ENCODE data around the gene FSD1L.

Gene FSD1L

DNA sequence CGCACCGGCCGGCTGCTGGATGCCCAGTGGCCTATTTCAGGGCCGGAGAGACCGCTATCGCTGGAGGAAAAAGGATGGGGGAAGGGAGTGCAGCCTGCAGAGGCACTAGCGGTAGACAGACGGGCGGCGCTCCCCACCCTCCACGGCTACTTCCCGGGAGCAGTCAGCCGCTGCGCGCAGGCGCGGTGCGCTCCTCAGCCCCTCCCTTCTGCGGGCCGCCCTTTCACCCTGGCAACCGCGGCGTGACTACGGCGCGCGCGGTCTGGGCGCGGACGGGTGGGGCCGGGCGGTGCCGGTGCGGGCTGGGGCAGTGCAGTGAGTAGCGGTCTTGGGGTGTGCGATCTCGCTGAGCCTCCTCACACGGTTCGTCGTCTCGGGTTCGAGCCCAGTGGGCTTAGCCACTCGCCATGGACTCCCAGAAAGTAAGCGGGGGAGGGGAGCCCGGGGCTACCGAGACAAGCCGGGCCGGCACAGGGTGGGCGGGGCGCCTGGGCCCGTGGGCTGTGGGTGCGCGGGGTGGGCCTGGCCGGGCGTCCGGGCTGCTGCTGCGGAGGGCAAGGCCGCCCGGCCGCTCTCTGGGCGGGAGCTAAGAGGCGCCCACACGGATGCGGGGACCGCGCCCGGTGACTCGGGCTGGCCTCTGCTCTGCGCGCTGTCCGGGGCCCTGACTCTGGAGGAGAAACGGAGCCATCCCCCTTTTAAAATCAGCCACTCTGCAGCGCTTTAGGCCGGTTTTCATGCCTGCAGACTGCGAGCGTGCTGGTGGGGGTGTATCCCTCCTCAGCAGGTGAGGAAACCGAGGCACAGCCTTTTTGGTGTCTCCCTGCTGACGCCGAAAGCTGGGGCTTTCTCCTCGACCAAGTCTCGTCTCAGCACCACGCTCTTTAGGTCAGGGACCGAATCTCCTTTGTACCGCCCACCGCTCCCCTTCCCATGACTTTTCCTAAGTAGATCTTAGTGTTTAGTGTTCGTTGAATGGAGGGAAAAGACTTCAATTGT lies at the start of gene FSD1L:
Gene FSD1L, plus strand, starts transcription at position 221 of the 999 bp plus-strand sequence. Its CDS starts 187 bp downstream, at position 408.
- DNase-seq (ENCODE audit: low read depth): peak; percentile 91

GRCh38 chr9:105399117-105399516 lies 48.7 kb upstream of the FSD1L start:
- DNase-seq (ENCODE audit: low read depth): no peak

GRCh38 chr9:105401651-105402050 lies 46.2 kb upstream of the FSD1L start:
- peak; percentile 17 for DNase-seq (ENCODE audit: low read depth)

DNA sequence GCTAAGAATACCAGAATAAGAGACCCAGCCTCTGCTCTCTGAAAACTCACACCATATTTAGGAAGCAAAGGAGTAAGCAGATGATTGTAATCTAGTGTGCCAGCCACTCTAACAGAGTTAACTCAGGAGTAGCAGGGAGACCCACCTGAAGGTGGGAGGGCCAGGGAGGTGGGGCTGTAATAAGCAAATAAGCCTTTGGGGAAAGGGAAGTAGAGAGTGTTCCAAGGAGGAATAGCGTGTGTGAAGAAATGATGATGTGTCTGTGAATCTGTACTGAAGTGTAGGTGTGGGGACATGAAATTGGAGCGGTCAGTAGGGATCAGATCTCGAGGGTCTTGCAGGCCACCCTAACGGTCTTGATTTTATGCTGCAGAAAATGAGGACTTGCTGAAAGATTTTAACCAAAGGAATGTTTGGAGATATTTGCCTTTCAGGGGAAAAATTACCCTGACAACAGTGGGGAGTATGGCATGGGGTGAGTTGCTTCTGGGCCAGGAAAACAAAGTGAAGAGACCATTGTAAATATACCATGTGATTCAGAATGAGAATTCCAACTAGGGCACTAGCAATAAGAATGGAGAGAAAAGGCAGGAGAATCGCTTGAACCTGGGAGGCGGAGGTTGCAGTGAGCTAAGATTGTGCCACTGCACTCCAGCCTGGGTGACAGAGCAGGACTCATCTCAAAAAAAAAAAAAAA lies 44.1 kb upstream of the FSD1L start:
- DNase-seq (ENCODE audit: low read depth): no peak

DNA sequence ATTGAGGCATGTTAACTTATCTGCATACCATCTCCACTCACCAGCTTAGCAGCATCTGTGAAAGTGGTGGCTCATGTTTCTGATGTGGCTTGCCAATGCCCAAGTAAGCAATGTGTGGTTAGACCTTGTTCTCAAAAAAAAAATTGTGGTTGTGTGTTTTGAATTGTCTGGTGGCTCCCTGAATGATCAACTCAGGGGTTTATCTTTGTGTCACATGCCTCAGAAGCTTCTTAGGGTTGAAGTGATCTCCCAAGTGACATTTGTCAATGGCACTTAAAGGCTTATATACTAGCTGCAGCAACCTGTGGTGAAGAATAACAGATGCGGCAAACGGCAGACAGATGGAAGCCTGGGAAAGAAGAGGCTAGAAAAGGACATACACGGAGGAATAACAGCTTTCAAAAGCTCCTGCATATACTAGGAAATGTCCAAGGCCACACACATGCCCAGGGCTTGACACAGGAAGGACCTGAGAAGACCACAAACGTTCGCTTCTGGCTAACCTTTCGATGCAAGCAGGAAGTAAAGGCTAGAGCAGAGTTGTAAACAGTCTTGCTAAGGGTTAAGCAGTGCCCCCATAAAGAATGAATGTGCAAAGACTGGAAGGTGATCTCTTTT lies 42.2 kb upstream of the FSD1L start:
- DNase-seq (ENCODE audit: low read depth): no peak

- no peak for DNase-seq (ENCODE audit: low read depth)
These were observed 41.5 kb upstream of the FSD1L start for GRCh38 chr9:105406369-105406768.

GRCh38 chr9:105413525-105413924 lies 34.3 kb upstream of the FSD1L start:
- DNase-seq (ENCODE audit: low read depth): peak; percentile 38

- DNase-seq (ENCODE audit: low read depth): peak; percentile 22
These were observed 32.7 kb upstream of the FSD1L start for GRCh38 chr9:105414947-105415661.

GRCh38 chr9:105415662-105415980 lies 32.2 kb upstream of the FSD1L start:
- DNase-seq (ENCODE audit: low read depth): no peak

DNA sequence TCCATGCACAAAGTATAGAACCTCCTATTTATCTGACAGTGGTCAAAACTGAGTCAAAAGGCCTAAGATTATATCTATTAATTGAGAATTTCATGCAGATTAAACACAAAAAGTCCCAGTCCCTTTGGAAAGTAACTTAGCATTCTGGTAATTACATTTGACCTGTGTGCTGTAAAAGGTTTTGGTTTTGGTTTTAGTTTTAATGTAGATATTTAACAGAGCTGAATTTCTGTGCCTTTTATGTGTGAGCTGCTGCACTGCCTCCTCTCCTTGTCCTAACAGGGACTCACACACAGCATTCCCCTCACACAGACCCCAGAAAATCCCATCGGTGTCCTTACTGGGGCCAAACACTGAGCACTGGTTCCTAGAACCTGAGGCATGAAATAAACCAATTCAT lies 31.0 kb upstream of the FSD1L start:
- DNase-seq (ENCODE audit: low read depth): no peak

DNA sequence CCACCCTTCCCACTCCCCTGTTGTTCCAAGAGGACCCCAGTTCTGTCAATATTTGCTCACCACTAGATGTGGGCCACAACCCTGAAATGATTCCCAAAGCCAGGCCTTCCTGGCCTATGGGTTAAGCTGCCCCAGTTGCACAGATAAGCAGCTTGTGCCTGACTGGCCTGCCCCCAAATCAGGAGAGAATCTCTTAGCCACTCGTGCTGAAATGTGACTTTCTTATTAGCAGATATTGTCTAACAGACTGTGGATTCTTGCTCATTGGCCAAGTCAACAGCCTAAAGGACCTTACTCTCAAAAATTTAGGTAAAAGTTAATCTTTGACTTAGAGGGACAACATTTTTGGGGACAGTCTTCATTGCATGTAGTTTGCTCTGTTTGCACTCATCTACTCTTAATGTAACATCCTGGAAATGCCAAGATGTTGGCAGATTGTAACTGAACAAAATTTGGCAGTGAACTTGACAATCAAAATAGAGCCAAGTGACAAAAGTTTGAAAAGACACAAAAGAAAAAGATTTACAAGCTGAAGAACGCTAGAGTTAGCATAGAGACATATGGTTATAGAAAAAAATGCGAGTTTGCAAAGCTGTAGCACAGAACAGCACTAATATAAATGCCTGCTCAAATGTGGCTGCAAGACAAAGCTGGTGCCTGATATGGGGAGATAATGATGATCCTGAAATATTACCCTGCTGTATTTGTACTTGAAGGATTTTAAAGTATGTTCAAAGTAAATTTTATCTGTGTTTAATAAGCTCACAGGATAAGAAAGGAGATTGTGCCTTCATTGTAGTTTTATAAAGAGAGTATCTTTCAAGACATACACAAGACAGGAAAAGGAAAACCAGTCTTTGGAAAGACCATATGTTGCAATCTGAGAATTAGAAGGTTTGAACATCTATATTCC lies 29.0 kb upstream of the FSD1L start:
- no peak for DNase-seq (ENCODE audit: low read depth)

- no peak for DNase-seq (ENCODE audit: low read depth)
These were observed 27.8 kb upstream of the FSD1L start for GRCh38 chr9:105419816-105420597.

- DNase-seq (ENCODE audit: low read depth): no peak
These were observed 26.7 kb upstream of the FSD1L start for GRCh38 chr9:105421154-105421553.

- no peak for DNase-seq (ENCODE audit: low read depth)
These were observed 26.0 kb upstream of the FSD1L start for GRCh38 chr9:105421864-105422263.

- DNase-seq (ENCODE audit: low read depth): no peak
These were observed 21.9 kb upstream of the FSD1L start for GRCh38 chr9:105425816-105426433.

DNA sequence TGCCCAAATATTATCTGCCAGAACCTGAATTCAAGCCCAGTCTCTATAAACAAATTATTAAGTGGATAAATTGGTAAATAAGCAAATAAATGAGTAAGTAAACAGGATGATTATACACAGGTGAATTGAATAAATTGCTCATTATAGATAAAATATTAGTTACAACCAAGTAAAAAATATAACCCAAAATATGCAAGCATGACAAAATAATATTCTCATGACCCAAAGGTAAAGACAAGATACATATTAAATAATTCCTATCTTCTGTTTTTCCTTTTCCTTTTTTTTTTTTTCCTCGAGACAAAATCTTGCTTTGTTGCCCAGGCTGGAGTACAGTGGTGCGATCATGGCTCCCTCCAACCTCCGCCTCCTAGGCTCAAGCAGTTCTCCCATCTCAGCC lies 21.2 kb upstream of the FSD1L start:
- DNase-seq (ENCODE audit: low read depth): no peak

DNA sequence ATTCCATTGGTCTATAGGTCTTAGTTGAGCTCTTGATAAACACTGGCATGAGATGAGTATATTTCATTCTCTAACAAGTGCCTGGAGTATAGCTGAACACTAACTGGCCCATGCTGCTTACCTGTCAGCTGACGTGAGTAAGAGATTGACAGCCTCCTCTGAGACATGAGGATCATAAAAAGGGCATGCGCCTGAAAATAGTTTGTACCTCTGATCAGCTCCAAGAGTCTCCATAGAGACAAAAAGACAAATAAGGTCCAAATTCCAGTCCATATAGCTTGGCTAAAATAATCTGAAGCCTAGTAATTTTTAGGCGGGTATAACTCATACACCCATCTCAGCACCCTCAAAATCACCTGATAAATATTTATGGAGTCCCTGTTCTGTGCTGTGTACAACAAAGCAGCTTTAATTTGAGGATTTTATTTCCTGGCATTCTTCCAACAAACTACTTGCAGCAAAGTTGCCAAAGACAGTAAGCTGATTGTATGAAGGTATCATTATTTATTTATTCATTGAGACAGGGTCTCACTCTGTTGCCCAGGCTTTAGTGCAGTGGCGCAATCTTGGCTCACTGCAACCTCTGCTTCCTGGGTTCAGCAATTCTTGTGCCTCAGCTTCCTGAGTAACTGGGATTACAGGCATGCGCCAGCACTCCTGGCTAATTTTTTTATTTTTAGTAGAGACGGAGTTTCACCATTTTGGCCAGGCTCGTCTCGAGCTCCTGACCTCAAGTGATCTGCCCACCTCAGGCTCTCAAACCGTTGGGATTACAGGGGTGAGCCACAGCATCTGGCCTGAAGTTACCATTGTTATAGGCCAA lies 16.2 kb upstream of the FSD1L start:
- no peak for DNase-seq (ENCODE audit: low read depth)

DNA sequence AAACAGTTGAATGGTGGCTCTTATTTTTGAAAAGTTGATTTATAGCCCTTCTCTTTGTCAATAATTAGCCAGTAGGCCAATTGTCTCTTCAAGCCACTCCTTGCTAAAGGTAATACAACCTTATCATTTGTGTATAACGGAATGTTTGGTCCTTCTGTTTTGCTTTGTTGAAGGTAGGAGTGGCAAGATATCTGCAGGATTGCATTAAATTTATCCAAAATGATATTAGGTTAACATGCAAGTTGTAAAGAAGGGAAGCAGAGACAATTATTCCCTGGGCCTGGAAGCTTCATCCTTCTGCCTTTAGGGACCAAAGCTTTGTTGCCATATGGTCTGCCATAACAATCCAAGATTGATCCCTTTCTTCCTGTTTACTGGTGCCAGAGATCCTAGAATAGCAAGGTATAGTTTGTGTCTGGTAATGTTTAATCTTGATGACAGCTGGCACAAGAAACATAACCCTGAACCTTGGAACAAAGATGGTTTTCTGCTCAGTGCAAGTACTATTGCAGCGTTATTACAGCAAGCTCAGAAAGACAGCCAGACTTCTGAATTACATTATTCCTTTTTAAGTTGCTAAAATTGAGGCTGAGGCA lies 15.5 kb upstream of the FSD1L start:
- DNase-seq (ENCODE audit: low read depth): no peak

DNA sequence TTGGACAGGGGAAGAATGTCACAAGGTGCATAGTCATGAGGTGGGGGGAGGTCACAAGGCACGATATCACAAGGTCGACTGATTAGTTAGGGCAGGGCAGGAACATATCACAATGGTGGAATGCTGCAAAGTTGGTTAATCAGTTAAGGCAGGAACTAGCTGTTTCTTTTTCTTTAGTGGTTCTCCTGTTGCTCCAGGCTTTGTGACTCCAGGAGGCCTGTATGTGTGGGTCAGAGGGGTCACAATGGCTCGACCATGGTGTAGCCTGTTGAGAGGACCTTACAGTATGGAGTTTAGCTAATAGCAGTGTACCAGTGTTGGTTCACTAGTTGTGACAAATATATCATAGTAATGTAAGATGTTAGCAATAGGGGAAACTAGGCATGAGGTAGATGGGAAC lies 12.4 kb upstream of the FSD1L start:
- no peak for DNase-seq (ENCODE audit: low read depth)
